K562 (cell line): ENCODE measurements around the gene CCT3. TPM values are rescaled to one million over a fixed set of nuclear protein-coding genes. Genes with fewer than 3 reads are reported as not detected.

Experiments
- CBFA2T2 ChIP-seq: fragments of 450-650 bp; conservative IDR thresholded peaks from 2 replicates; pipeline ENCODE4 v1.6.1; 2017; ENCODE audit warnings: mild to moderate bottlenecking
- CBX5 ChIP-seq: IDR thresholded peaks from 2 replicates; pipeline ENCODE4 v1.6.1; 2014; ENCODE audit warnings: low read depth, borderline replicate concordance
- HMG20B ChIP-seq: fragments of 250-450 bp; sonication (Bioruptor Pico); IDR thresholded peaks from 2 replicates; pipeline ENCODE4 v1.5.0; 2021; ENCODE audit warnings: mild to moderate bottlenecking
- KDM1A ChIP-seq, 2 experiments: fragments of 450-650 bp; IDR thresholded peaks; 2 replicates each; pipeline ENCODE4 v1.6.1; 2016; ENCODE audit warnings: mild to moderate bottlenecking in 2 of 2
- LCOR ChIP-seq: sonication (generic); formaldehyde crosslinking; IDR thresholded peaks from 2 replicates; pipeline ENCODE4 v1.8.0; 2022; ENCODE audit warnings: mild to moderate bottlenecking, missing genetic modification reagents
- MXI1 ChIP-seq: IDR thresholded peaks from 2 replicates; pipeline ENCODE4 v1.6.1; 2011; ENCODE audit warnings: low read depth, mild to moderate bottlenecking, improper control_type of control experiment, low read length
- MYC ChIP-seq, 2 experiments: fragments of 250-450 bp in 1 of 2; sonication (Bioruptor Pico) in 1 of 2; IDR thresholded peaks; 2 replicates each; pipeline versions ENCODE4 v1.5.1 to v1.6.1; 2012 to 2021; ENCODE audit warnings: low read depth in 2 of 2, borderline replicate concordance in 1 of 2, improper control_type of control experiment in 1 of 2, low read length in 1 of 2, mild to moderate bottlenecking in 1 of 2, moderate library complexity in 1 of 2
- PCBP1 ChIP-seq: fragments of 200-400 bp; formaldehyde crosslinking; IDR thresholded peaks from 2 replicates; pipeline ENCODE4 v1.6.1; 2018; ENCODE audit warnings: mild to moderate bottlenecking, low read depth, low read length; ENCODE audit not compliant: poor library complexity, severe bottlenecking
- PHF8 ChIP-seq: fragments of 200-600 bp; sonication (generic); IDR thresholded peaks from 2 replicates; pipeline ENCODE4 v1.6.1; 2012; ENCODE audit warnings: mixed run types, mild to moderate bottlenecking, inconsistent platforms, low read length, moderate library complexity, borderline replicate concordance
- POLR2A ChIP-seq: fragments of 450-650 bp; conservative IDR thresholded peaks from 2 replicates; pipeline ENCODE4 v1.6.1; 2016
- RB1 ChIP-seq: fragments of 450-650 bp; IDR thresholded peaks from 2 replicates; pipeline ENCODE4 v1.6.1; 2017; ENCODE audit warnings: low read depth, mild to moderate bottlenecking
- RBM14 ChIP-seq: fragments of 200-400 bp; formaldehyde crosslinking; IDR thresholded peaks from 2 replicates; pipeline ENCODE4 v1.6.1; 2018; ENCODE audit warnings: low read depth, mild to moderate bottlenecking, low read length, moderate library complexity, borderline replicate concordance; ENCODE audit not compliant: insufficient read depth
- RBM25 ChIP-seq: fragments of 200-400 bp; formaldehyde crosslinking; IDR thresholded peaks from 2 replicates; pipeline ENCODE4 v1.6.1; 2018; ENCODE audit warnings: low read length, low read depth, moderate library complexity; ENCODE audit not compliant: severe bottlenecking
- SMAD1 ChIP-seq: fragments of 150-350 bp; IDR thresholded peaks from 2 replicates; pipeline ENCODE4 v1.6.1; 2014; ENCODE audit warnings: low read length, low read depth; ENCODE audit not compliant: partially characterized antibody
- SOX6 ChIP-seq: fragments of 450-650 bp; IDR thresholded peaks from 2 replicates; pipeline ENCODE4 v1.6.1; 2014; ENCODE audit warnings: mild to moderate bottlenecking
- TARDBP ChIP-seq: fragments of 450-650 bp; IDR thresholded peaks from 2 replicates; pipeline ENCODE4 v1.6.1; 2016
- TCFL5 ChIP-seq: fragments of 250-450 bp; sonication (Bioruptor Pico); conservative IDR thresholded peaks from 2 replicates; pipeline ENCODE4 v1.6.1; 2021; ENCODE audit warnings: mild to moderate bottlenecking, moderate library complexity, matching md5 sums
- ZNF12 ChIP-seq: sonication (generic); formaldehyde crosslinking; IDR thresholded peaks from 2 replicates; pipeline ENCODE4 v1.4.0; 2020; ENCODE audit warnings: mild to moderate bottlenecking, missing genetic modification reagents
- ZNF134 ChIP-seq: fragments of 250-450 bp; sonication (Bioruptor Pico); conservative IDR thresholded peaks from 2 replicates; pipeline ENCODE4 v1.4.0; 2020
- ZNF146 ChIP-seq: IDR thresholded peaks from one replicate; pipeline ENCODE4 v1.6.1; 2018; ENCODE audit warnings: missing compliant biosample characterization; ENCODE audit not compliant: unreplicated experiment
- ZNF507 ChIP-seq: conservative IDR thresholded peaks from 2 replicates; pipeline ENCODE4 v1.6.1; 2017; ENCODE audit warnings: missing genetic modification characterization, missing compliant biosample characterization
- polyA plus RNA-seq, 8 experiments: library from polyadenylated mRNA; depleted of rRNA in 4 of 8; stranded (reverse) in 5 of 8; unstranded in 3 of 8; fragments of >200 nt; fragmentation: Nextera tagmentation in 2 of 8; fragmentation: Illumina TruSeq in 1 of 8; extraction: Ambion mirVana in 2 of 8; extraction: Trizol in 1 of 8; gene quantifications; 2 replicates each; pipeline versions ENCODE4 v1.2.1 to v1.2.3, GENCODE V29; 2011 to 2014; ENCODE audit warnings: inconsistent platforms in 1 of 8, missing spikeins in 1 of 8
- total RNA-seq, 7 experiments: library from RNA; depleted of rRNA in 6 of 7; stranded (reverse); fragments of >200 nt in 6 of 7; fragmentation: Illumina TruSeq in 2 of 7; extraction: Trizol in 2 of 7; gene quantifications; 2 replicates each; pipeline versions ENCODE4 v1.2.1 to v1.2.3, GENCODE V29; 2011 to 2021; ENCODE audit warnings: low replicate concordance in 1 of 7
- TF ChIP-seq, protein P1 (sequence below): sonication (generic); formaldehyde crosslinking; IDR thresholded peaks from 2 replicates; pipeline ENCODE4 v1.8.0; 2023; ENCODE audit warnings: mild to moderate bottlenecking, missing genetic modification reagents
- TF ChIP-seq, protein P2 (sequence below): fragments of 250-450 bp; sonication (Bioruptor Pico); IDR thresholded peaks from 2 replicates; pipeline ENCODE4 v1.4.0; 2020
- TF ChIP-seq, protein P3 (sequence below): fragments of 250-450 bp; sonication (Bioruptor Pico); IDR thresholded peaks from 2 replicates; pipeline ENCODE4 v1.8.0; 2022; ENCODE audit warnings: inconsistent platforms, mild to moderate bottlenecking, moderate library complexity, borderline replicate concordance
- TF ChIP-seq, protein P4 (sequence below): sonication (generic); formaldehyde crosslinking; IDR thresholded peaks from 2 replicates; pipeline ENCODE4 v1.8.0; 2022; ENCODE audit warnings: missing genetic modification reagents, mild to moderate bottlenecking, moderate library complexity, borderline replicate concordance

The CCT3 gene
- total and polyA plus RNA-seq, 9 of the 15 experiments (the other 6 are each of a cell fraction or from before 2014, with no cell fraction given) = 475 to 1,167 (median 610) TPM

DNA sequence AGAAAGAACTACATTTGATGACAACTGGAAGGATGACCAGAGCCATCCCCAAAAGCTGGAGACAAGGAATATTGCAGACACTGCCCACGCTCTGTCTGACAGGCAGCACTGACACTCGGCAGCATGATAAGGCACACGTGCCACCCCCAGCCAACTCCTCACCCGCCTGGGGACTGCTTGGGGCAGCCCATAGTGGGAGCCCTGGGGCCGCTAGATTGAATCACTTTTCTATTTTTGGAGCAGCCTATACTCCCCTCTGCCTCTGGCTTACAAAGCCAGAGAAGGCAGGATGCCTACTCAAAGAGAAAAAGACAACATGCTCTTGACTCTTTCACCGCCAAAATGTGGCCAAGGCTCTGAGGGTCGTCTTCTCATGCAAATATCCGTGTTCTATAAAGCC lies 56.8 kb downstream of the CCT3 start (continued):
- TF ChIP-seq, protein P1, sequence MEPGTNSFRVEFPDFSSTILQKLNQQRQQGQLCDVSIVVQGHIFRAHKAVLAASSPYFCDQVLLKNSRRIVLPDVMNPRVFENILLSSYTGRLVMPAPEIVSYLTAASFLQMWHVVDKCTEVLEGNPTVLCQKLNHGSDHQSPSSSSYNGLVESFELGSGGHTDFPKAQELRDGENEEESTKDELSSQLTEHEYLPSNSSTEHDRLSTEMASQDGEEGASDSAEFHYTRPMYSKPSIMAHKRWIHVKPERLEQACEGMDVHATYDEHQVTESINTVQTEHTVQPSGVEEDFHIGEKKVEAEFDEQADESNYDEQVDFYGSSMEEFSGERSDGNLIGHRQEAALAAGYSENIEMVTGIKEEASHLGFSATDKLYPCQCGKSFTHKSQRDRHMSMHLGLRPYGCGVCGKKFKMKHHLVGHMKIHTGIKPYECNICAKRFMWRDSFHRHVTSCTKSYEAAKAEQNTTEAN (CRISPR knock-in tag) = 0 out of 2 replicates have a peak, but pooled peaks have one; percentile 33
- no peak for TF ChIP-seq HMG20B
- TF ChIP-seq MYC (IDR thresholded peaks at IDR 0.05; ENCODE audit: low read depth, low read length) = peak; percentile 74
- TF ChIP-seq MYC (CRISPR knock-in tag; IDR thresholded peaks at IDR 0.05; ENCODE audit: borderline replicate concordance, low read depth) = no peak
- no peak for TF ChIP-seq ZNF507 (tag)
- TF ChIP-seq KDM1A (IDR thresholded peaks at IDR 0.05) = no peak
- TF ChIP-seq ZNF134 = no peak
- TF ChIP-seq TARDBP = no peak
- no peak for TF ChIP-seq PHF8
- TF ChIP-seq RBM14 = no peak
- TF ChIP-seq CBX5 = no peak
- no peak for TF ChIP-seq SMAD1
- no peak for TF ChIP-seq RBM25
- no peak for TF ChIP-seq TCFL5 (CRISPR knock-in tag)
- no peak for TF ChIP-seq POLR2A
- no peak for TF ChIP-seq RB1
- TF ChIP-seq SOX6 = no peak
- TF ChIP-seq PCBP1 = no peak
- TF ChIP-seq ZNF146 (CRISPR knock-in tag) = no peak
- TF ChIP-seq, protein P2, sequence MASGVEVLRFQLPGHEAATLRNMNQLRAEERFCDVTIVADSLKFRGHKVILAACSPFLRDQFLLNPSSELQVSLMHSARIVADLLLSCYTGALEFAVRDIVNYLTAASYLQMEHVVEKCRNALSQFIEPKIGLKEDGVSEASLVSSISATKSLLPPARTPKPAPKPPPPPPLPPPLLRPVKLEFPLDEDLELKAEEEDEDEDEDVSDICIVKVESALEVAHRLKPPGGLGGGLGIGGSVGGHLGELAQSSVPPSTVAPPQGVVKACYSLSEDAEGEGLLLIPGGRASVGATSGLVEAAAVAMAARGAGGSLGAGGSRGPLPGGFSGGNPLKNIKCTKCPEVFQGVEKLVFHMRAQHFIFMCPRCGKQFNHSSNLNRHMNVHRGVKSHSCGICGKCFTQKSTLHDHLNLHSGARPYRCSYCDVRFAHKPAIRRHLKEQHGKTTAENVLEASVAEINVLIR = no peak
- TF ChIP-seq ZNF12 (CRISPR knock-in tag) = no peak
- peak; percentile 55; the same call in 1 of the 2 replicates for TF ChIP-seq LCOR (CRISPR knock-in tag)
- peak; percentile 100 for TF ChIP-seq MXI1
- TF ChIP-seq, protein P3, sequence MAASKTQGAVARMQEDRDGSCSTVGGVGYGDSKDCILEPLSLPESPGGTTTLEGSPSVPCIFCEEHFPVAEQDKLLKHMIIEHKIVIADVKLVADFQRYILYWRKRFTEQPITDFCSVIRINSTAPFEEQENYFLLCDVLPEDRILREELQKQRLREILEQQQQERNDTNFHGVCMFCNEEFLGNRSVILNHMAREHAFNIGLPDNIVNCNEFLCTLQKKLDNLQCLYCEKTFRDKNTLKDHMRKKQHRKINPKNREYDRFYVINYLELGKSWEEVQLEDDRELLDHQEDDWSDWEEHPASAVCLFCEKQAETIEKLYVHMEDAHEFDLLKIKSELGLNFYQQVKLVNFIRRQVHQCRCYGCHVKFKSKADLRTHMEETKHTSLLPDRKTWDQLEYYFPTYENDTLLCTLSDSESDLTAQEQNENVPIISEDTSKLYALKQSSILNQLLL (CRISPR knock-in tag) = no peak
- TF ChIP-seq, protein P4, sequence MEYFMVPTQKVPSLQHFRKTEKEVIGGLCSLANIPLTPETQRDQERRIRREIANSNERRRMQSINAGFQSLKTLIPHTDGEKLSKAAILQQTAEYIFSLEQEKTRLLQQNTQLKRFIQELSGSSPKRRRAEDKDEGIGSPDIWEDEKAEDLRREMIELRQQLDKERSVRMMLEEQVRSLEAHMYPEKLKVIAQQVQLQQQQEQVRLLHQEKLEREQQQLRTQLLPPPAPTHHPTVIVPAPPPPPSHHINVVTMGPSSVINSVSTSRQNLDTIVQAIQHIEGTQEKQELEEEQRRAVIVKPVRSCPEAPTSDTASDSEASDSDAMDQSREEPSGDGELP (CRISPR knock-in tag) = peak; percentile 48; the same call in 1 of the 2 replicates
- TF ChIP-seq CBFA2T2 = peak; percentile 24
